ENCODE results near the gene GNPTAB. TPM values are rescaled to one million over a fixed set of nuclear protein-coding genes. Genes with fewer than 3 reads are reported as not detected.

Gene GNPTAB
- total RNA-seq, 3 donors from 2014 or later (not counting 1 experiment from before 2014, with no cell fraction given) = 260 to 285 (median 262) TPM

GRCh38 chr12:101720118-101720517 is 110.6 kb downstream of the GNPTAB start:
- no peak for TF ChIP-seq CTCF (IDR thresholded peaks at IDR 0.05)
- no peaks in the 10 kb centered on the region for H3K27me3 ChIP-seq (ENCODE audit: control insufficient read depth, insufficient read depth, low read length)
- Mint-ChIP-seq H3K4me1 (no peaks in the 10 kb centered on the region), H3K27me3 (ENCODE audit: low read depth in 2 of 2) (no peaks in the 10 kb centered on the region), H3K4me3 (no peak overlapping the region), H3K9me3 (no peaks in the 10 kb centered on the region), H3K36me3 (no peaks in the 10 kb centered on the region), H3K27ac (no peak overlapping the region)
- ATAC-seq = no peak
- no peak overlapping the region for H3K27ac ChIP-seq (ENCODE audit: low read length)
- no peak overlapping the region for H3K4me3 ChIP-seq (ENCODE audit: low read length)
- H3K4me1 ChIP-seq (ENCODE audit: control insufficient read depth, insufficient read depth, low read length) = no peaks in the 10 kb centered on the region
- H3K36me3 ChIP-seq (ENCODE audit: control insufficient read depth, insufficient read depth, low read length) = peaks cover 9% of the 10 kb centered on the region
- intact Hi-C loops (cut with micrococcal nuclease) = no loop called here
- H3K9me3 ChIP-seq (ENCODE audit: control insufficient read depth, insufficient read depth, low read length) = no peaks in the 10 kb centered on the region
- no peak for DNase-seq

- TF ChIP-seq CTCF (IDR thresholded peaks at IDR 0.05) = no peak
- no peak overlapping the region for H3K4me3 ChIP-seq (ENCODE audit: low read length)
- peaks cover 4% of the 10 kb centered on the region for H3K36me3 ChIP-seq (ENCODE audit: control insufficient read depth, insufficient read depth, low read length)
- no peaks in the 10 kb centered on the region for H3K27me3 ChIP-seq (ENCODE audit: control insufficient read depth, insufficient read depth, low read length)
- no peaks in the 10 kb centered on the region for H3K4me1 Mint-ChIP-seq
- intact Hi-C loops (cut with micrococcal nuclease) = no loop called here
- H3K9me3 ChIP-seq (ENCODE audit: control insufficient read depth, insufficient read depth, low read length) = no peaks in the 10 kb centered on the region
- no peak overlapping the region for H3K4me3 Mint-ChIP-seq
- no peak overlapping the region for H3K27ac Mint-ChIP-seq
- no peaks in the 10 kb centered on the region for H3K36me3 Mint-ChIP-seq
- no peak overlapping the region for H3K27ac ChIP-seq (ENCODE audit: low read length)
- DNase-seq (no peak), ATAC-seq (no peak)
- no peaks in the 10 kb centered on the region for H3K4me1 ChIP-seq (ENCODE audit: control insufficient read depth, insufficient read depth, low read length)
- no peaks in the 10 kb centered on the region for H3K9me3 Mint-ChIP-seq
- no peaks in the 10 kb centered on the region for H3K27me3 Mint-ChIP-seq (ENCODE audit: low read depth in 2 of 2)
These were observed 111.2 kb downstream of the GNPTAB start for GRCh38 chr12:101719566-101719965.

- no peak overlapping the region for H3K27ac ChIP-seq (ENCODE audit: low read length)
- no peaks in the 10 kb centered on the region for H3K27me3 ChIP-seq (ENCODE audit: control insufficient read depth, insufficient read depth, low read length)
- 64% methylated on average over 3 of the region's 3 CpGs for WGBS (ENCODE audit: insufficient coverage)
- H3K4me3 ChIP-seq (ENCODE audit: low read length) = no peak overlapping the region
- Mint-ChIP-seq H3K36me3 (no peaks in the 10 kb centered on the region), H3K4me1 (no peaks in the 10 kb centered on the region), H3K27ac (no peak overlapping the region), H3K27me3 (ENCODE audit: low read depth in 2 of 2) (no peaks in the 10 kb centered on the region), H3K9me3 (no peaks in the 10 kb centered on the region), H3K4me3 (no peak overlapping the region)
- H3K9me3 ChIP-seq (ENCODE audit: control insufficient read depth, insufficient read depth, low read length) = no peaks in the 10 kb centered on the region
- no peak for TF ChIP-seq CTCF (IDR thresholded peaks at IDR 0.05)
- no peaks in the 10 kb centered on the region for H3K4me1 ChIP-seq (ENCODE audit: control insufficient read depth, insufficient read depth, low read length)
- H3K36me3 ChIP-seq (ENCODE audit: control insufficient read depth, insufficient read depth, low read length) = no peaks in the 10 kb centered on the region
- DNase-seq (no peak), ATAC-seq (no peak)
- intact Hi-C loops (cut with micrococcal nuclease) = no loop called here
These were observed 115.8 kb downstream of the GNPTAB start for GRCh38 chr12:101714877-101715444.

GRCh38 chr12:101713930-101714329 is 116.8 kb downstream of the GNPTAB start:
- no CpG with 5 or more reads among the region's 2 CpGs for WGBS (ENCODE audit: insufficient coverage)
- Mint-ChIP-seq H3K27ac (no peak overlapping the region), H3K4me3 (no peak overlapping the region), H3K36me3 (no peaks in the 10 kb centered on the region), H3K27me3 (ENCODE audit: low read depth in 2 of 2) (no peaks in the 10 kb centered on the region), H3K4me1 (peaks cover 0 to 5% of the 10 kb centered on the region in 2 donors), H3K9me3 (no peaks in the 10 kb centered on the region)
- no peaks in the 10 kb centered on the region for H3K9me3 ChIP-seq (ENCODE audit: control insufficient read depth, insufficient read depth, low read length)
- no peak overlapping the region for H3K4me3 ChIP-seq (ENCODE audit: low read length)
- TF ChIP-seq CTCF (IDR thresholded peaks at IDR 0.05) = no peak
- DNase-seq (no peak), ATAC-seq (no peak)
- H3K27me3 ChIP-seq (ENCODE audit: control insufficient read depth, insufficient read depth, low read length) = no peaks in the 10 kb centered on the region
- no peaks in the 10 kb centered on the region for H3K36me3 ChIP-seq (ENCODE audit: control insufficient read depth, insufficient read depth, low read length)
- H3K4me1 ChIP-seq (ENCODE audit: control insufficient read depth, insufficient read depth, low read length) = no peaks in the 10 kb centered on the region
- intact Hi-C loops (cut with micrococcal nuclease) = no loop called here
- H3K27ac ChIP-seq (ENCODE audit: low read length) = no peak overlapping the region
